OCI-LY3 (cell line): ENCODE data around the gene GINS2.
A peak's percentile ranks its signal among the peaks of the same experiment; 100 is the strongest.

Source experiments
- H2AFZ ChIP-seq: fragments of 200-600, 300-600 bp; shearing (Covaris generic); 2 replicates; pipeline ENCODE4 v1.6.0; 2014; ENCODE audit warnings: antibody characterized with exemption, low read depth, low read length
- H3K27ac ChIP-seq: fragments of 200-600, 300-600 bp; sonication (generic); 2 replicates; pipeline ENCODE4 v1.5.1; 2014; ENCODE audit warnings: mild to moderate bottlenecking, low read length, moderate library complexity, mixed read lengths
- H3K27me3 ChIP-seq: fragments of 200-600, 300-600 bp; sonication (generic); 2 replicates; pipeline ENCODE4 v1.6.1; 2014; ENCODE audit warnings: low read depth, low read length, mixed read lengths
- H3K36me3 ChIP-seq: fragments of 200-600, 300-600 bp; sonication (generic); replicated peaks from 2 replicates; pipeline ENCODE3; 2014; ENCODE audit warnings: low read depth, low read length, mixed read lengths
- H3K4me1 ChIP-seq: fragments of 300-600, 200-600 bp; sonication (generic); 2 replicates; pipeline ENCODE4 v1.6.1; 2014; ENCODE audit warnings: low read length, mixed read lengths
- H3K4me2 ChIP-seq: fragments of 200-600, 300-600 bp; sonication (generic); 2 replicates; pipeline ENCODE4 v1.6.1; 2014; ENCODE audit warnings: low read length, mixed read lengths
- H3K4me3 ChIP-seq: fragments of 300-600, 200-600 bp; sonication (generic); 2 replicates; pipeline ENCODE4 v1.5.1; 2014; ENCODE audit warnings: antibody characterized with exemption, mild to moderate bottlenecking, low read length, moderate library complexity
- H3K79me2 ChIP-seq: fragments of 300-600, 200-600 bp; shearing (Covaris generic); 2 replicates; pipeline ENCODE4 v1.6.1; 2014; ENCODE audit warnings: mild to moderate bottlenecking, low read length, mixed read lengths
- H3K9ac ChIP-seq: fragments of 300-600, 200-600 bp; shearing (Covaris generic); 2 replicates; pipeline ENCODE4 v1.6.0; 2014; ENCODE audit warnings: mild to moderate bottlenecking, low read length, moderate library complexity
- H3K9me3 ChIP-seq: fragments of 200-600, 300-600 bp; shearing (Covaris generic); 2 replicates; pipeline ENCODE4 v1.6.1; 2014; ENCODE audit warnings: low read length, mixed read lengths; ENCODE audit not compliant: insufficient read depth
- H4K20me1 ChIP-seq: fragments of 200-600, 300-600 bp; sonication (generic); 2 replicates; pipeline ENCODE4 v1.6.1; 2016; ENCODE audit warnings: low read length, mixed read lengths; ENCODE audit not compliant: insufficient read depth
- CTCF ChIP-seq: fragments of 200-600, 300-600 bp; sonication (generic); IDR thresholded peaks from 2 replicates; pipeline ENCODE4 v1.5.1; 2014; ENCODE audit warnings: antibody characterized with exemption, low read length, low read depth
- EZH2phosphoT487 ChIP-seq: fragments of 200-600 bp; shearing (Covaris generic); IDR thresholded peaks from 2 replicates; pipeline ENCODE4 v1.6.1; 2018; ENCODE audit warnings: antibody characterized with exemption, mixed run types, low read depth

The GINS2 gene

GRCh38 chr16:85689950-85690320, 1.2 kb upstream of the GINS2 start:
- no peak overlapping the region for H3K9ac ChIP-seq
- H3K36me3 ChIP-seq, result peaks cover 12% of the 10 kb centered on the region
- TF ChIP-seq EZH2phosphoT487 (no peak), CTCF (no peak)
- H3K4me1 ChIP-seq, result peaks cover 10% of the 10 kb centered on the region
- no peak overlapping the region for H3K4me2 ChIP-seq
- no peak overlapping the region for H2AFZ ChIP-seq
- no peaks in the 10 kb centered on the region for H4K20me1 ChIP-seq
- H3K27ac ChIP-seq, result no peak overlapping the region
- H3K4me3 ChIP-seq, result no peak overlapping the region
- H3K9me3 ChIP-seq, result no peaks in the 10 kb centered on the region
- H3K27me3 ChIP-seq, result 0 out of 2 replicates have a peak, but pooled peaks cover 9% of the 10 kb centered on the region
- peaks cover 17% of the 10 kb centered on the region for H3K79me2 ChIP-seq

- no peak for TF ChIP-seq CTCF
- Histone ChIP-seq H3K79me2 (peaks cover 17% of the 10 kb centered on the region), H3K4me2 (peak overlapping the region; percentile 45), H3K36me3 (peaks cover 14% of the 10 kb centered on the region), H3K27ac (no peak overlapping the region), H3K4me3 (peak overlapping the region; percentile 69), H3K9ac (peak overlapping the region; percentile 9; the same call in 1 of the 2 replicates), H2AFZ (no peak overlapping the region), H3K9me3 (no peaks in the 10 kb centered on the region), H3K27me3 (0 out of 2 replicates have a peak, but pooled peaks cover 6% of the 10 kb centered on the region), H4K20me1 (peaks cover under 1% of the 10 kb centered on the region; the same call in 1 of the 2 replicates), H3K4me1 (peaks cover 10% of the 10 kb centered on the region)
Observed at GRCh38 chr16:85689285-85689949, 663 bp upstream of the GINS2 start.

- 0 out of 2 replicates have a peak, but pooled peaks cover 6% of the 10 kb centered on the region for H3K27me3 ChIP-seq
- peaks cover 16% of the 10 kb centered on the region for H4K20me1 ChIP-seq
- TF ChIP-seq EZH2phosphoT487, result no peak
- TF ChIP-seq CTCF, result no peak
- H3K9me3 ChIP-seq, result no peaks in the 10 kb centered on the region
- peak overlapping the region; percentile 97 for H3K4me3 ChIP-seq
- peaks cover 10% of the 10 kb centered on the region for H3K4me1 ChIP-seq
- H3K4me2 ChIP-seq, result peak overlapping the region; percentile 64
- H3K36me3 ChIP-seq, result peaks cover 22% of the 10 kb centered on the region
- no peak overlapping the region for H2AFZ ChIP-seq
- peaks cover 25% of the 10 kb centered on the region for H3K79me2 ChIP-seq
- no peak overlapping the region for H3K27ac ChIP-seq
- peak overlapping the region; percentile 85; the same call in 1 of the 2 replicates for H3K9ac ChIP-seq
Observed at GRCh38 chr16:85687651-85688471, 893 bp downstream of the GINS2 start.
